Measurements from ENCODE around the gene KIAA0930.

Gene KIAA0930

GRCh38 chr22:45227645-45228400, 12.9 kb downstream of the KIAA0930 start:
- no peak for TF ChIP-seq CTCF (IDR thresholded peaks at IDR 0.05; ENCODE audit: borderline replicate concordance, insufficient read depth, low read depth, low read length)
- H3K4me3 ChIP-seq (ENCODE audit: low read depth, low read length), result no peak overlapping the region

GRCh38 chr22:45226503-45227186, 14.0 kb downstream of the KIAA0930 start:
- no peak for TF ChIP-seq CTCF (IDR thresholded peaks at IDR 0.05; ENCODE audit: borderline replicate concordance, insufficient read depth, low read depth, low read length)
- H3K4me3 ChIP-seq (ENCODE audit: low read depth, low read length), result no peak overlapping the region

DNA sequence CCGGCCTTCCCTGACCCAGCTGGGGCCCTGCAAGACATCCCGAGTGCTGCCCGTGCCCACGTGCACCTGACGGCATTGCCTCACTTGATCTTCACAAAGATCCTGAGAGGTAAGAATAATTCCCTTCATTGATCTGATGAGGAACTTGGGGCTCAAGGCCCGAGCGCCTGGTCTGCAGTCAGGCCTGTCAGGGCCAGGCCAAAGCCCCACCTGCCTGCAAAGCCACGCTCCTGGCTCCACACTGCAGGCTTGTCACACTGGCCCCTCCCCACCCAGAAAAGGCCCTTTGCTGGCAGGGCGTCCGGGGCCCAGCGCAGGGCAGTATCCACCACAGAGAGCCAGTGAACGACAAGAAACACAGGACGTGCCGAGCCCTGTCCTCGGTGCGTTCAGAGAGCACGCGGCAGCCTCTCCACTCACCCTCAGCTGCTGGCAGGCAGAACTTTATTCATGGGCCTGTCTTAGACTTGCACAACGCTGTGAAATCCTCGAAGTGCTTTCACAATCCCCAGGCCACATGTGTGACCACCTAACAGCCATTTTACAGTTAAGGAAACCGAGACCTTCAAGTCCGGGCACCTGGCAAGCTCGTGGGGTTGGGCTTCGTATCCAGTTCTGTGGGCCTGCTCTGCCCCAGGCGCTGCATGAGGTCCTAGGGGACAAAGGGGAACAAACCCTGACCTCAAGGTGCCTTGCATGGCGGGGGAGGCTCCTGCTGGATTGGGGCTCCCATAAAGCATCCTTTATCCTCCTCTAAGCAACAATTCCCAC, 14.8 kb downstream of the KIAA0930 start:
- H3K4me3 ChIP-seq (ENCODE audit: low read depth, low read length), result no peak overlapping the region
- no peak for TF ChIP-seq CTCF (IDR thresholded peaks at IDR 0.05; ENCODE audit: borderline replicate concordance, insufficient read depth, low read depth, low read length)

- TF ChIP-seq CTCF (IDR thresholded peaks at IDR 0.05; ENCODE audit: borderline replicate concordance, insufficient read depth, low read depth, low read length), result no peak
- H3K4me3 ChIP-seq (ENCODE audit: low read depth, low read length), result no peak overlapping the region
Observed at GRCh38 chr22:45224988-45225731, 15.5 kb downstream of the KIAA0930 start.

- TF ChIP-seq CTCF (IDR thresholded peaks at IDR 0.05; ENCODE audit: borderline replicate concordance, insufficient read depth, low read depth, low read length), result no peak
Observed at GRCh38 chr22:45224331-45224730, 16.4 kb downstream of the KIAA0930 start.

DNA sequence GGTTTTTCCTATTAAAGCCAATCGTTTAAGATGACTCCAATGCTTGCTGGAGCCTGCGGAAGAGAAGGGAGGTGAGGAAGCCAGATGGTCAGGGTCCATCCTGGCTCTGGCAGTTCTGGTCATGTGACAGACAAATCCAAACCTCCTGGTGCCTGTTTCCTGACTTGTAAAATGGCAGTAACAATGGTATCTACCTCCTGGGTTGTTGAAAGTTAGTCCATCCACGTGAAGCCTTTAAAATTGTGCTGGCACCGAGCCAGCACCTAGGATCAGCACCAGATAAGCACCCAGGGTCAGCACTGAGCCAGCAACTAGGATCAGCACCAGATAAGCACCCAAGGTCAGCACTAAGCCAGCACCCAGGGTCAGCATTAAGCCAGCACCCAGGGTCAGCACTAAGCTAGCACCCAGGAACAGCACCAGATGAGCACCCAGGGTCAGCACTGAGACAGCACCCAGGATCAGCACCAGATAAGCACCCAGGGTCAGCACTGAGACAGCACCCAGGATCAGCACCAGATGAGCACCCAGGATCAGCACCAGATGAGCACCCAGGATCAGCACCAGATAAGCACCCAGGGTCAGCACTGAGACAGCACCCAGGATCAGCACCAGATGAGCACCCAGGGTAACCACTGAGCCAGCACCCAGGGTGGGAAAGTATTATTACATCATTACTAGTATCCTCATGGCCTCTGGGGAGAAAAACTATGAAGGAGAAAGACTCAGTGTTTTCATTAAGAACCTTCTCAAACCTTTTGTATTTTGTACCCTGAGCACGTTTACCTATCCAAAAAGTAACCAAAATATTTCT, 17.2 kb downstream of the KIAA0930 start:
- no peak overlapping the region for H3K4me3 ChIP-seq (ENCODE audit: low read depth, low read length)
- no peak for TF ChIP-seq CTCF (IDR thresholded peaks at IDR 0.05; ENCODE audit: borderline replicate concordance, insufficient read depth, low read depth, low read length)

More at GRCh38 chr22:45224331-45224730, 16.4 kb downstream of the KIAA0930 start:
- no peak overlapping the region for H3K4me3 ChIP-seq (ENCODE audit: low read depth, low read length)

Data from GM12875 (cell line).